SJCRH30 (cell line): ENCODE data around the gene DNMT3L. TPM values are rescaled to one million over a fixed set of nuclear protein-coding genes. Genes with fewer than 3 reads are reported as not detected.

Experiments
- DNase-seq, 2 experiments: peaks; one replicate each; pipeline ENCODE4 v3.0.0-alpha.2; 2015 to 2020
- H3K27ac ChIP-seq: fragments of 250-450 bp; sonication (Bioruptor Pico); 2 replicates; pipeline ENCODE4 v1.5.1; 2020; ENCODE audit warnings: mild to moderate bottlenecking, moderate library complexity
- H3K27me3 ChIP-seq: fragments of 250-450 bp; sonication (Bioruptor Pico); 2 replicates; pipeline ENCODE4 v1.5.1; 2020; ENCODE audit warnings: mild to moderate bottlenecking, moderate library complexity
- H3K36me3 ChIP-seq: fragments of 250-450 bp; sonication (Bioruptor Pico); 2 replicates; pipeline ENCODE4 v1.5.1; 2020; ENCODE audit warnings: mild to moderate bottlenecking, moderate library complexity
- H3K4me1 ChIP-seq: fragments of 250-450 bp; sonication (Bioruptor Pico); 2 replicates; pipeline ENCODE4 v1.5.1; 2020; ENCODE audit warnings: mild to moderate bottlenecking, moderate library complexity
- H3K4me3 ChIP-seq: fragments of 250-450 bp; sonication (Bioruptor Pico); 2 replicates; pipeline ENCODE4 v1.5.1; 2020; ENCODE audit warnings: mild to moderate bottlenecking, moderate library complexity
- H3K9me3 ChIP-seq: fragments of 250-450 bp; sonication (Bioruptor Pico); replicated peaks from 2 replicates; pipeline ENCODE4 v1.5.1; 2020; ENCODE audit warnings: mild to moderate bottlenecking, moderate library complexity
- total RNA-seq: library from RNA; depleted of rRNA; stranded (reverse); fragments of >200 nt; shearing (Covaris generic); gene quantifications from 2 replicates; pipeline ENCODE4 v1.2.3, GENCODE V29; 2014

Gene DNMT3L
- total RNA-seq, 1 experiment from 2014 or later: not detected

DNA sequence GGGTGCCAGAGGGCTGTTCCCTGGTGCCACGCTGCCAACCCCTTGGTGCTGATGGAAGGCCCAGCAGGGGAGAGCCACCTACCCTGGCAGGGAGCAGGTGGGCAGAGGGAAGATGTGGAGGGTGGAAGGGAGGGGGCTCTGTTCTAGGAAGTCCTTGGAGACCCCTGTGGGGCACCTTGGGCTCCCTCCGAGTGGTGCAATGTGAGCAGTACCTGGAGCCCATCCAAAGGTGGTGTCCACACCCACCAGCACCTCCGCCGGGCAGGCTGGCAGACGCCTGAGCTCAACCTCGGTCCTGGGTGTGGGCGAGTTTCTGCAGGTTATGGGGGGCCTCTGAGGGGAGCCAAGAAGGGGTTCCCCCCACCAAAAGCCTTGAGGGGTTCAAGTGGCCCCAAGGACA lies 11.3 kb upstream of the DNMT3L start:
- no peaks in the 10 kb centered on the region for H3K27me3 ChIP-seq
- no peaks in the 10 kb centered on the region for H3K4me1 ChIP-seq
- no peak overlapping the region for H3K4me3 ChIP-seq
- no peak overlapping the region for H3K27ac ChIP-seq
- H3K9me3 ChIP-seq: no peaks in the 10 kb centered on the region
- no peaks in the 10 kb centered on the region for H3K36me3 ChIP-seq
- no peak for DNase-seq

DNA sequence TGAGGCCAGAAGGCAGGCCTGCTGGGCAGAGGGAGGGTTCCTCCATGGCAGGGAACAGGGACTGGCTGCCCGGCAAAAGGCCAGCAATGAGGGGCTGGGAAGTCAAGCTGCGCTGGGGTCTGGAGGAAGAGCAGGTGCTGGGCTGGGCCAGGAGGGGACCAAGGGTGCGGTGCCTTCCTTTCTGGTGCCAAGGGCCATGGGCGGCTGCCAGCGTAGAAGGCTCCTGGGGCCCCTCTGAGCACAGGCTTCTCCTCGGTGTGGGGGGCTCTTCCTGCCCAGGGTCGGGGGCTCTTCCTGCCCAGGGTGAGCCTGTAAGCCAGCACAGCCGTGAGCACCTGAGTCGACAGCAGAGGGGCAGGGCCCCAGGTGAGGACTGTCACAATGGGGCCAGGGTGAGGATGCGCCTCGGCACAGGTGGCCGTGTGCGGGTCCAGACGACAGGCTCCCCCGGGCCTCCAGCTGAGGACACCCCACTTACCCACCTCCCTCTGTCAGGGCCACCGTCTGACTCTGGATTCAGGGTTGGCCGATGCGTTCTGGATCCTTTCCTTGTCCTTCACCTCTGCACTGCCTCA lies 10.7 kb upstream of the DNMT3L start:
- Histone ChIP-seq H3K9me3 (no peaks in the 10 kb centered on the region), H3K36me3 (no peaks in the 10 kb centered on the region), H3K4me1 (no peaks in the 10 kb centered on the region), H3K4me3 (no peak overlapping the region), H3K27ac (no peak overlapping the region), H3K27me3 (no peaks in the 10 kb centered on the region)
- no peak for DNase-seq

DNA sequence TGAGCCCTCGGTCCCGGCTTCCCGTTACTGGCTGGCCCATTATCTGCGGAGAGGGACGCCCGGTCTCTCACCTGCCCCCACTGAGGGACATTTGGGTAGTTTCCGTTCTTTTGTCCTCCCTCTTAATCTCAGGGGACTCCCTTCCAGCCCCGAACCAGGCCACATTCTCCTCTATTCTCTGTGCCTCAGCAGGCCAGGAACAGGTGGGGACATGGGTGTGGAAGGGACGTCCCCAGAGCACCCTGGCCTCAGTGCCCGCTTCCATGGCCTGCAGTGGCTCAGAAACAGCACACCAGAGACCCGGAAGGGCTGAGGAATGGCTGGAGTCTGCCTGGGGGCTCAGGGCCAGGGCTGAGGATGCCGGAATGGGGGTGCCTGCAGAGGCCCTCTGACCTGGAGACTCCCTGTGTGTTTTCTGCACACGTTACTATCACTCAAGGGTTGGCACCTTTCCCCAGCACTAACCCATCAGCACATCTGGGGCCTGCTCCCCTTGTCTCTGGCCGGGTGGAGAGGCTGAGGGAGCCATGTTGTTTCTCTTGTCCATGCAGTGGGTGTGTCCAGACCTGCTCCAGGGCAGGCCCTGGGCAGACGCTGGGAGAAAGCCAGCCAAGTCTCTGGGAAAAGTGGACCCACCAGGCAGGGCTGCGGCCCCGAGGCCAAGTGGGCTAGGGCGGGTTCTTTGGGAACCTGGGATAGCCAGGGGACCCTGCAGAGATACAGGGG lies 10.0 kb upstream of the DNMT3L start:
- Histone ChIP-seq H3K4me3 (no peak overlapping the region), H3K9me3 (no peaks in the 10 kb centered on the region), H3K27me3 (no peaks in the 10 kb centered on the region), H3K4me1 (no peaks in the 10 kb centered on the region), H3K27ac (no peak overlapping the region), H3K36me3 (no peaks in the 10 kb centered on the region)
- no peak for DNase-seq

DNA sequence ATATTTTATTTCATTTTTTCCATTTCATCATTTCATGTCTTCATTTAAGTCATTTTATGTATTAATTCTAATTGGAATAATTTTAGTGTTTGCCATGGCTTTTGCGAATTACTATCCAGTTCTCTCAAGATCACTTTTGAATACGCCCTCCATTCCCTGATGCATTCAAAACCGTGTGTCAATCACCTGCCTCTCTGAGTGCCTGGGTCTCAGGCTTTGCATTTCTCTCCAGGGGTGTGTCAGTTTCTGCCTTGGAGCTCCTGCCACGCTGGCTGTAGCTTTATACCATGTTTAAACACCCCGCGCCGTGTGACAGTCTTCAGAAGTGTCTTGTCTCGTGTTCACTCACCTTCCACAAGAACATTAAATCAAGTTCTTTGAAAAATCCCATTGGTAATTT lies 7.4 kb upstream of the DNMT3L start:
- Histone ChIP-seq H3K36me3 (no peaks in the 10 kb centered on the region), H3K4me3 (no peak overlapping the region), H3K27me3 (no peaks in the 10 kb centered on the region), H3K9me3 (no peaks in the 10 kb centered on the region), H3K27ac (no peak overlapping the region), H3K4me1 (no peaks in the 10 kb centered on the region)
- no peak for DNase-seq

DNA sequence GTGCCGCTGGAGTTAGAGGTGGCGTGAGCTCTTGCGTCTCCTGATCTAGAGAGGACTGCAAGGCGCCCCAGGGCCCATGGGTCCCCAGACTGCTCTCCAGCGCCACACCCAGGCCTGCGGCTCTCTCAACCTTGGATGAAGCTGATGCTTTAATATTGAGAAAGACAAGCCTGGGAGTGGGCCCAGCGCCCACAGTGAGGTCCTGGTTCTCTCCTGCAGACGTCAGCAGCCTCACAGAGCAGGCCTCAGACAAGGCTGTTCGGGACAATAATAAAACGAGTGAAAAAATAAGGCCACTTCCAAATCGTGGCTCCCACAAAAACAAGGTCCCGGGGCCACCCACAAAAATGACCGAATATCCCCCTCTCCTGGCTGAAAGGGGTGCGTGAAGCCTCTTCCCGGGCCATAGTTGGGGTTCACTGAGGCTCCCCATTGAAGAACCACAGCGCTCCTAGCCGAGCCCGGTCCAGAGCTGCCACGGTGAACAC lies 6.0 kb upstream of the DNMT3L start:
- Histone ChIP-seq H3K36me3 (no peaks in the 10 kb centered on the region), H3K27ac (no peak overlapping the region), H3K4me1 (no peaks in the 10 kb centered on the region), H3K4me3 (no peak overlapping the region), H3K27me3 (no peaks in the 10 kb centered on the region), H3K9me3 (no peaks in the 10 kb centered on the region)
- no peak for DNase-seq

DNA sequence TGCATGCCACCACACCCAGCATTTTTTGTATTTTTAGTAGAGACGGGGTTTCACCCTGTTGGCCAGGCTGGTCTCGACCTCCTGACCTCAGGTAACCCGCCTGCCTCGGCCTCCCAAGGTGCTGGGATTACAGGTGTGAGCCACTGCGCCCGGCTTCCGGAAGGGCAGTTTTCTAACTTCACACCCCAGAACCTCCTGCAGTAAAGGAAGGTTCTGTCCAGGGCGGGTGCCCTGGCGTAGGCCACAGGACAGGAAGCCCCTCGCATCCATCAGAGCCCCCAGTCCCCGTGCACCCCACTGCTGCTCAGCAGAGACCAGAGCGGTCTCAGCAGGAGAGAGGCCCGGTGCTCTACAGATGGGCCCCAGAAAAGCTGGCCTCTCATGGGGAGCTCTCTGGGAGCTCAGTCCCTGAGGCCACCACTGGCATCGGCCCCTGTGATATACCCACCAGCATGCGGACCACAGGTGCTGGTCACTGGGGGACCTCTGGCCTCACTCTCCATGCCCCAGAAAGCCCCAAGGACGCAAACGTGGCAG lies 4.1 kb upstream of the DNMT3L start:
- no peaks in the 10 kb centered on the region for H3K9me3 ChIP-seq
- H3K27me3 ChIP-seq: no peaks in the 10 kb centered on the region
- H3K4me3 ChIP-seq: no peak overlapping the region
- H3K27ac ChIP-seq: no peak overlapping the region
- H3K4me1 ChIP-seq: no peaks in the 10 kb centered on the region
- no peak for DNase-seq
- no peaks in the 10 kb centered on the region for H3K36me3 ChIP-seq

DNA sequence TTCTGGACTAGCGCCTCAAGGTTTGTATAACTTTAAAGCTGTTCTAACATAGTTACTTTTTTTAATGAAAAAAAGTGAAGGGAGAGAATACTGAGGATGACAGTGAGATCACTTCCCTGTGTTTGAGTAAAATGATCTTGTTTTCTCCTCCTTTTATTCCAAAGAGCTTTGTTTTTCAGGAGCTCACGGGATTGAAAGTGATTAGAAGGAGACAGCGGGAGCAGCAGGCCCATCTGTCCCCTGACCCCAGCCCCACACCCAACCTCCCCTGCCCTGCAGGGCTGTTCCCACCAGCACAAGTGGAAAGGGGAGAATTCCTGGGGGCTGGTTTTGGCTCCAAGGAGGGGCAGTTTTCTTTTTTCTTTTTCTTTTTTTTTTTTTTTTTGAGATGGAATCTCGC lies 2.1 kb upstream of the DNMT3L start:
- no peak overlapping the region for H3K27ac ChIP-seq
- H3K27me3 ChIP-seq: no peaks in the 10 kb centered on the region
- H3K36me3 ChIP-seq: no peaks in the 10 kb centered on the region
- H3K9me3 ChIP-seq: no peaks in the 10 kb centered on the region
- H3K4me3 ChIP-seq: no peak overlapping the region
- DNase-seq: no peak
- no peaks in the 10 kb centered on the region for H3K4me1 ChIP-seq

DNA sequence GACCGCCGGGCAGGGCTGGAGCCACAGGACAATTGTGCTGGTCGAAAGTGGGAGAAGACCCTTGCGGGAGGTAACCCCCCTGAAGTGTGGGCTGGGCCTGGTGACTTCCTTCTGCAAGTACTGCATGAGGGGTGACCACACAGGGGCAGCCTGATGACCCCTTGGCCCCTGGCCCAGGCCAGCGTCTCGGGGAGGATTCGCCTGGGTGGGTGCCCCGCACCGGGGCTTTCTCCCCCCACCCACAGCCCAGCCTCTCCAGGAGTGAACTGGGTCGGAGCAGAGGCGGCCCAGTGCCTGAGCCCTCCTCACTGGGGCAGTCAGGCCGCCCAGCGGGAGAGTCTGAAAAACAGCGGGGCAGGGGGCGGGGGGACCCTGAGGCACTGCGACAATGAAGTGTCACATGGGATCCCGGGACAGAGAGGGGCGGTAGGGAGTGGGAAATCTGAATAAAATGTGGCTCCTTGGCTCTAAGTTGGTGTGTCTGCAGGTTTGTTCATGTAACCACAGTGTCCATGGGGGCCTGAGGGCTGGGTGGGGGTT lies 1.6 kb upstream of the DNMT3L start:
- Histone ChIP-seq H3K4me1 (no peaks in the 10 kb centered on the region), H3K9me3 (no peaks in the 10 kb centered on the region), H3K27ac (no peak overlapping the region), H3K36me3 (no peaks in the 10 kb centered on the region), H3K4me3 (no peak overlapping the region), H3K27me3 (no peaks in the 10 kb centered on the region)
- no peak for DNase-seq

DNA sequence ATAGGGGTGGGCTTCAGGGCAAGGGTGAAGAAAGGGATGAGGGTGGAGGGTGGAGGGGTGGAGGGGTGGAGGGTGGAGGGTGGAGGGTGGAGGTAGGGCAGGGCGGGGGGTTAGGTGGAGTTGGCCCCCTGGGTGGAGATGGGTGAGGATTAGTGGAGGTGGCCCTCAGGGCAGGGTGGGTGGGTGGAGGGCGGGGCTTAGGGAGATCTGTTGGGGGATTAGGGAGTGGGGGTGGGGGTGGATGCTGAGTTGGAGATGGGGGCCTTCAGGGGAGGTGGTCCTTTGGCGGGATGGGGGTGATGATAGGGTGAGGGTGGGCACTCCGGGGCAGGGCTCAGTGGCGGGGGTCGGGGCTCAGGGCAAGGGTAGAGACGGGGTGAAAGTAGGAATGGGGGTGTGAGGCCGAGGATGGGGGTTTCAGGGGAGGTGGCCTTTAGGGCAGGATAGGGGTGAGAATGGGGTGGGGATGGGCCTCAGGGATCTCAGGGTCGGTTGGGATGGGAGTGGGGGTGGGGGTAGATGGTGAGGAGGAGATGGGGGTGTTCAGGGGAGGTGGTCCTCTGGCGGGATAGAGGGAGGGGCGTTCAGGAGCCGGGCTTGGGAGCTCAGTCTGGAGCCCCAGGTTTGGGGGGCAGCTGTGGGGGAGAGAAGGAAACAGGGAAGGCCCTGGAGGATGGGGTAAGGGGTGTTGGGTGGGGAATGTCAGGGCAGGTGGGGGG lies 800 bp upstream of the DNMT3L start:
- Histone ChIP-seq H3K27me3 (no peaks in the 10 kb centered on the region), H3K36me3 (no peaks in the 10 kb centered on the region), H3K9me3 (no peaks in the 10 kb centered on the region), H3K4me3 (no peak overlapping the region), H3K27ac (no peak overlapping the region), H3K4me1 (no peaks in the 10 kb centered on the region)
- DNase-seq: no peak

DNA sequence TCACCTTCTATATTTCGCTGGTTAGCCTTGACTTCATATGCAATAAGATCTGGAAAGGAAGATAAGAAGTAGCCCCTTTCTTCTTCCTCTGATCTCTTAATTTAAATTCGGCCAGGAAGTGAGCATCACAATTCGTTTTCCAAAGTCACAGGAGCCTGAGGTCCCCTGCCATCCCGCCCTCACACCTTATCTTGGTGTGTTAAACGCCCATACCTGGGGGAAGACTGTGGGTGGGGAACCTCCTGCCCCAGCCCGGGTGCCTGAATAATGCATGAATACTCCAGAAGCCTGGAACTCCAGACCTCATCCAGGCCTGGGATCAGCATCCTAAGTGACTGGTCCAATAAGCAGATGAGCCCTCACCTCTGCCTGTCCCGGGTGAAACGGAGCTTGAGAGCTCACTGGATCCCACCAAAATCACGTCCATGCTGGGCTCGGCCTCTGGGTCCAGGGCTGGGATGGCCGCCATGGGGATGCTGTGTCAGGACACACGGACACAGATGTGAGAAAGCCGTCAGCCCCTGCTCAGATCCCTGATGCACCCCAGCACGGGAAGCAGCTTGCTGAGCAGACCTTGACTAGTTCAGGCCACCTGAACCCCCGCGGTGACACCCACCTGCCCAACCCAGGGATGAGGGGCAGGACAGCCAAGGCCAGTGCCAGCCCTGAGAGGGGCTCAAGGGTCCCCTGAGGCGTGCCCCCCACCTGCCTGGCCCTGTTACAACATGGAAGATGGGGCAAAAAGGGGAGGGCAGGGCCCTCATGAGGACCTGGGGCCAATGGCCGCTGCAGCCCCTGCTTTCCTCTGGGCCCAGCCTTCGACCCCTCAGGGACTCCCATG lies 686 bp downstream of the DNMT3L start:
- no peak overlapping the region for H3K27ac ChIP-seq
- no peaks in the 10 kb centered on the region for H3K4me1 ChIP-seq
- no peaks in the 10 kb centered on the region for H3K9me3 ChIP-seq
- H3K27me3 ChIP-seq: no peaks in the 10 kb centered on the region
- H3K36me3 ChIP-seq: no peaks in the 10 kb centered on the region
- no peak for DNase-seq
- H3K4me3 ChIP-seq: no peak overlapping the region

DNA sequence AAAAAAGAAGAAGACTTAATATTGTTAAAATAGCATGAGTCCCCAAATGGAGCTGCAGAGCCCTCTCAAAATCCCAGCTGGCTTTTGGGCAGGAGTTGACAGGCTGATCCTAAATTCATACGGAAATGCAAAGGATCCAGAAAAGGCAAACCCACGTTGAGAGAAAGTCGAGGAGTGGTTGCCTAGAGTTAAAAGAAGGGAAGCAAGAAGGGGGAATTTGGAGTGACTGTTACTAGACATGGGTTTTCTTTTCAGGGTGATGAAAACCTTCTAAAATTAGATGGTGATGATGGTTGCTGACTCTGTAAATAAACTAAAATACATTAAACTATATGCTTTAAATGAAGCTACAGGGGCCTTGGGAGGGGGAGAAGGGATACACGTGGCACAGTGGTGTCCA lies 1.6 kb downstream of the DNMT3L start:
- H3K27ac ChIP-seq: no peak overlapping the region
- DNase-seq: no peak
- H3K4me1 ChIP-seq: no peaks in the 10 kb centered on the region
- H3K36me3 ChIP-seq: no peaks in the 10 kb centered on the region
- H3K9me3 ChIP-seq: no peaks in the 10 kb centered on the region
- no peak overlapping the region for H3K4me3 ChIP-seq
- H3K27me3 ChIP-seq: no peaks in the 10 kb centered on the region

DNA sequence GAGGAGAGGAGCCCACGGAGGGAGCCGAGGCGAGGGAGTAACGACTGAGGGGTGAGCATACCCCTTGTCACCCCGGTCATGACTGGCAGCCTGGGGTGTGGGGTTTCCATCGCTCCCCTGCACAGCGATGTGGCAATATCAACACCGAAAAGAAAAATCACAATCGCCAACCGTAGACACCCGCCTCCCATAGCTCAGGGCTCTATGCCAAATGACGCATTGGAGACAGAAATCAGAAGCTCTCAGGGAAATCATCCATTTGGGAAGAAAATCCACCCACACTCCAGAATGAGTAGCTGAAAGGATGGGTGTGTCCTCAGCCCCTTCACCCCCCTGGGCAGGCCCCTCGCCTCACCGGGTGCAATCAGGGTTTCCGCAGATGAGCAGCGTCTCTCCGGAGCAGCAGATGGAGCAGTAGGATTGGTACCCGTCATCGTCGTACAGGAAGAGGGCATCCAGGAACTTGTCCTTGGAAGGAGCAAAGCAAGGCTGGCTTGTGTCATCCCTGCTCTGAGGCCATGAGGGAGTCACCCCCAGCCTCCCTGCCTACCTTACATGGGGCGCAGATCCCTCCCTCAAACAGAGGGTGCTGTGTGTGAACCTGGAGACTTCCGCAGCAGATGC lies 2.5 kb downstream of the DNMT3L start:
- Histone ChIP-seq H3K4me3 (no peak overlapping the region), H3K27me3 (no peaks in the 10 kb centered on the region), H3K4me1 (no peaks in the 10 kb centered on the region), H3K36me3 (no peaks in the 10 kb centered on the region), H3K27ac (no peak overlapping the region), H3K9me3 (no peaks in the 10 kb centered on the region)
- DNase-seq: no peak

DNA sequence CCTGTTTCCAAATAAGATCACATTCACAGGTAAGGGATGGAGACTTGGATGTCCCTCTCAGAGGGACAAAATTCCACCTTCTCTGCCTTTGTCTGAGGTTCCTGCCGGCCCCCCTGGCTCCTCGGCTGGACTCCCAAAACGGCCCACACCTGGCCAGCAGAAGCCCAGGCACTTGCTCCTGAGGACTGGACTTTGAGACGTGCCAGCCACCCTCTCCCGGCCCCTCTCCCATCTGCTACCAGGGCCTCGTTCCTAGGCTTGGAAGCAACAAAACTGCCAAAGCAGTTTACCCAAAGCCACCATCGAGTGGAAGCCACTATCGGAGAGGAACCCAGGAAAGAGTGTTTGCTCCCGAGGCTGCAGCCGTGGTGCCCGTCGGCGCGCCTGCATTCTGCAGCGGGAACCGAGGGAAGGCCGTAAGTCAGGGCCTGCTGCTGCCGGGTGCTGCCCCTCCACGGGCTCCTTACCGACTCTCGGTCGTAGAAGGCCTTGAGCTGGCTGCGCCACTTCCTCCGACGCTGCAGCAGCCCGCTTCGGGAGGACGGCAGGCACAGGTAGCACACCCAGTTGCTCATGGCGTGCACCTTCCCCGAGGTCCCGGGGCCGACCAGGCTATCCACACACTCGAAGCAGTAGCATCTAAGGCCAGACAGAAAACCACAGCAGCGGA lies 3.5 kb downstream of the DNMT3L start:
- H3K36me3 ChIP-seq: no peaks in the 10 kb centered on the region
- H3K4me3 ChIP-seq: no peak overlapping the region
- H3K4me1 ChIP-seq: no peaks in the 10 kb centered on the region
- no peak for DNase-seq
- no peaks in the 10 kb centered on the region for H3K9me3 ChIP-seq
- H3K27me3 ChIP-seq: no peaks in the 10 kb centered on the region
- H3K27ac ChIP-seq: no peak overlapping the region
